Transverse colon (tissue), 4 donors: Measurements from ENCODE around the gene SYT1.

ENCODE experiments used
- CTCF ChIP-seq, 5 experiments: fragments of 200-600 bp in 3 of 5; fragments of 450-650 bp in 2 of 5; sonication (generic) in 3 of 5; IDR thresholded peaks; 1 replicate in 2 of 5; 2 replicates in 3 of 5; pipeline ENCODE4 v1.5.1; 2016 to 2017; ENCODE audit warnings: antibody characterized with exemption in 5 of 5, inconsistent platforms in 3 of 5, mild to moderate bottlenecking in 2 of 5, moderate library complexity in 1 of 5
- POLR2AphosphoS5 ChIP-seq, 3 donors: sonication (generic); formaldehyde crosslinking; IDR thresholded peaks; one replicate each; pipeline ENCODE4 v1.6.1; 2016; ENCODE audit warnings: antibody characterized with exemption in 3 of 3

GRCh38 chr12:78966062-78966461, 101.5 kb downstream of the SYT1 start:
- no peak for TF ChIP-seq POLR2AphosphoS5 (IDR thresholded peaks at IDR 0.05)
- TF ChIP-seq CTCF (IDR thresholded peaks at IDR 0.05): no peak
